Memory B cell (primary cell): ENCODE measurements around the gene TENM3.

Source experiments
- ATAC-seq: fragments of 150-1000 bp; cut with Tn5 transposase; 2 replicates; pipeline ENCODE4 v1.10.0; 2021; ENCODE audit warnings: low read depth, mild to moderate bottlenecking, moderate library complexity
- DNase-seq, 2 donors: peaks; one replicate each; pipeline ENCODE4 v3.0.0; 2022; ENCODE audit warnings: low spot score in 2 of 2
- H3K27ac Mint-ChIP-seq: one replicate; pipeline ENCODE4 v1.8.0; 2022; ENCODE audit warnings: mild to moderate bottlenecking, moderate library complexity, mixed read lengths
- H3K27me3 Mint-ChIP-seq: one replicate; pipeline ENCODE4 v1.8.0; 2022; ENCODE audit warnings: mixed read lengths
- H3K36me3 Mint-ChIP-seq: one replicate; pipeline ENCODE4 v1.8.0; 2022; ENCODE audit warnings: mild to moderate bottlenecking, mixed read lengths
- H3K4me1 Mint-ChIP-seq: one replicate; pipeline ENCODE4 v1.8.0; 2022; ENCODE audit warnings: mixed read lengths
- H3K4me3 Mint-ChIP-seq: one replicate; pipeline ENCODE4 v1.8.0; 2022; ENCODE audit warnings: mild to moderate bottlenecking, moderate library complexity, mixed read lengths
- H3K9me3 Mint-ChIP-seq: one replicate; pipeline ENCODE4 v1.8.0; 2022; ENCODE audit warnings: mixed read lengths

Gene TENM3

DNA sequence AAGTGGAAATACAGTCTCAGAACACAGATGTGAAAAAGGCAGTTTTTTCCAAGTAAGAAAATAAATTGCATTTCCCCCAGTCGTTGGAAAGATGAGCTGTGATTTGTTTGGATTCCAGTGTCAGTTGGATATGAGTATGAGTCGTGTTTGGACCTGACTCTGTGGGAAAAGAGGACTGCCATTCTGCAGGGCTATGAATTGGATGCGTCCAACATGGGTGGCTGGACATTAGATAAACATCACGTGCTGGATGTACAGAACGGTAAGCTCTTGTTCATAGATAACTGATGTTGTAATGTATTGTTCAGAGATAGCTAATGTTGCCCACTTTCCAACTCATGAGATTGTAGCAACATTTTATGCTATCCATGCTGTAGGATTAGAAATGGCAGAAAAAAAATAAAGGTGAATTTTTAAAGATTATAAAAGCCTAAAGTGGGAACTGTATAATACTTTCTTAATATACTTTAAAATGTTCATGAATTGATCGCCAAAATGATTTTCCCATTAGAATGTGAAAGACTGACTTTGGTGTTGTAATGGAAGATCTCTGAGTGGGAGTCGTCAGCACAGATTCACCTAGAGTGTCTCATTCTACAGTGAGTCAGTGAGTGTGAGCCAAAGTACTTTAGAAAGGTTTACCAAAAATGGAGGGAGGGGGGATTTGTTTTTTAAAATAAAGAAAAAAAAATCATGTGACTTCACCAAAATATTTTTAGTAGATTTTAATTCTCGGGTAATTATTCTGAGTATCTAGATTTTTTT, 495.3 kb downstream of the TENM3 start:
- H3K4me1 Mint-ChIP-seq: no peaks in the 10 kb centered on the region
- H3K27me3 Mint-ChIP-seq: peaks cover 1% of the 10 kb centered on the region
- no peak for ATAC-seq
- no peak overlapping the region for H3K4me3 Mint-ChIP-seq
- no peak overlapping the region for H3K27ac Mint-ChIP-seq
- no peaks in the 10 kb centered on the region for H3K9me3 Mint-ChIP-seq
- no peaks in the 10 kb centered on the region for H3K36me3 Mint-ChIP-seq
- DNase-seq: no peak

DNA sequence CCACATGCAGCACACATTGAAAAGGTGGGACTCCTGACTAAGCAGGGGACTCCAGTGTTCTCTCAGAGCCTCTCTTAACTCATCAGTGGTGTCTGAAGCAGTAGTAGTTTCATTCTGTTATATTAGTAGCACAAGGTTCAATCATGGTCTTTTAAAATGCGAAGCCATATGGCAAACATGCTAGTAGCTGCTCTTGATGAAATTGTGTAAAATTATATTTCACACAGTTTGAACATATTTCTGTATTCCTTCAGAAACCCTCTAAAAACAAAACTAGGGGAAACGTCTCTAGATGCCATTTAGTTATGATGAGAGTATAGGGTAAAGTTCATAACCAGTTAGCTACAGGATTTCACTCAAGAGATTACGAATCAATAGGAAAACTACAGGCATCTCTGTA, 497.1 kb downstream of the TENM3 start:
- Mint-ChIP-seq H3K4me1 (no peaks in the 10 kb centered on the region), H3K27ac (no peak overlapping the region), H3K36me3 (no peaks in the 10 kb centered on the region), H3K27me3 (peaks cover 1% of the 10 kb centered on the region), H3K4me3 (no peak overlapping the region), H3K9me3 (peaks cover 1% of the 10 kb centered on the region)
- no peak for DNase-seq
- ATAC-seq: no peak

DNA sequence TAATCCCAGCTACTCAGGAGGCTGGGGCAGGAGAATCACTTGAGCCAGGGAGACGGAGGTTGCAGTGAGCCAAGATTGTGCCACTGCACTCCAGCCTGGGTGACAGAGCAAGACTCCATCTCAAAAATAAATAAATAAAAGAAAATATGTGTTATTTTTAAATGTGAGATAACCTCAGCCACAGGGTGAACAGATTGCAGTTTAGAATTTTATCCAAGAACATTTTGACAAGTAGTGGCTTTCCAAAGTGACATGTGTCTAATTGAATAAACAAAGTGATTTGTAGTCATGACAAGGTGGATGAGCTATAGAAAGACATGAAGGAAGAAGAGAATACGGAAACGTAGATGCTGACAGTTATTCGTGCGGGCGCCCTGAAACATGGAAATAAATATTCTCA, 497.9 kb downstream of the TENM3 start:
- Mint-ChIP-seq H3K9me3 (peaks cover 2% of the 10 kb centered on the region), H3K27me3 (peaks cover 1% of the 10 kb centered on the region), H3K36me3 (no peaks in the 10 kb centered on the region), H3K27ac (no peak overlapping the region), H3K4me1 (no peaks in the 10 kb centered on the region), H3K4me3 (no peak overlapping the region)
- ATAC-seq (no peak), DNase-seq (no peak)

DNA sequence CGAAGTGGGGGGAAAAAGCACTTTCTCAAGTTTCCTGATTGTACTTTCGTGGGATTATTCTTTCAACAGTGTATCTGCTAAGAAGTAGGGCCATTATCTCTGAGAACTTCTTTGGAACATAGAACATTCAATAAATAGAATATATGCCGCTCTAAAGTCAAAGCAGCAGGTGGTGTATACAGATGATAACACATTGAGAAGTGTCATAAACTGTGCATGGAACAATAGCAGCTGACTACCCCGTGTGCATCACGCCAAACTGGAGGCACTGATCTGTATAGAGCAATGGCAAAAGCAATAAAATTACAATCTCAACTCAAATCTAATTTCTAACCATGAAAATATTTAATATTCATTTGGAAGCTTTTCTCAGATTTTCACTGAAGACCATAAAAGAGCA, 498.7 kb downstream of the TENM3 start:
- Mint-ChIP-seq H3K4me1 (no peaks in the 10 kb centered on the region), H3K4me3 (no peak overlapping the region), H3K27me3 (peaks cover 1% of the 10 kb centered on the region), H3K36me3 (no peaks in the 10 kb centered on the region), H3K9me3 (peaks cover 4% of the 10 kb centered on the region), H3K27ac (no peak overlapping the region)
- no peak for DNase-seq
- no peak for ATAC-seq

DNA sequence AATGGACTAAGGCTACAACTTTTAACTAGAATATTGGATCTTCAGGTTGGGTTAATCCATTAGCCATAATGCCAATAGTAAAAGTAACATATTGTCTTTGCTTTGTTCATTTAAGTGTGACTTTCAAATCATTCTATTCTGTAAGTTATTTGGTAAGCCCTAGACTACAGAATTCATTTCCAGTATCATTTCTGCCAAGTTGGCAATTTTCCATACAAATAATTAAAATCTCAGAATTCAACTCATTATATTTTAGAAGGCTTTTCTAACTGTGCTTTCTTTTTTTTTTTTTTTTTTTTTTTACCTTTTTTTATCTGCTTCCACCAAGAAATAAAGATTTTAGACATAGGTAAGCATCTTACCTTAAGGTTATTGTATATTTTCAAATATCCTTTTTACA, 500.6 kb downstream of the TENM3 start:
- H3K4me3 Mint-ChIP-seq: no peak overlapping the region
- DNase-seq: no peak
- no peak for ATAC-seq
- H3K4me1 Mint-ChIP-seq: no peaks in the 10 kb centered on the region
- H3K9me3 Mint-ChIP-seq: peaks cover 4% of the 10 kb centered on the region
- H3K27me3 Mint-ChIP-seq: no peaks in the 10 kb centered on the region
- H3K27ac Mint-ChIP-seq: no peak overlapping the region
- no peaks in the 10 kb centered on the region for H3K36me3 Mint-ChIP-seq

DNA sequence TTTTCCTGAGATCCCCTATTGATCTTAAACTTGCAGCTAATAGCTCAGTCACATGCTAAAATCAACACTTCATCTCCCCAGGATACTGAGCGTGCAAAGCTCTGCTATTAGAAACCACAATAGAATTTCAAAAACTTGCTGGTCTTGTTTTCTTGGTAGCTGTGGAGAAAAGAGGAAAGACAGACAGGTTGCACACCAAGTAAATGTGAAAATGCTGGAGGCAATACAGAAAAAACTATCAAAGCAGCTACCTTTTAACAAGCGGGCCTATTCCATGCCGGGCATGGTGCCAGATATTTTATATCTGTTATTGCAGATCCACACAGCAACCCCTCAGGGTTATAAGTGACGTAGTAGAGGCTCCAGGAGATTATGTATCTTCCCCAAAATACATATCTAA, 502.0 kb downstream of the TENM3 start:
- ATAC-seq (no peak), DNase-seq (no peak)
- H3K36me3 Mint-ChIP-seq: no peaks in the 10 kb centered on the region
- H3K4me3 Mint-ChIP-seq: no peak overlapping the region
- H3K9me3 Mint-ChIP-seq: peaks cover 4% of the 10 kb centered on the region
- no peaks in the 10 kb centered on the region for H3K4me1 Mint-ChIP-seq
- no peak overlapping the region for H3K27ac Mint-ChIP-seq
- no peaks in the 10 kb centered on the region for H3K27me3 Mint-ChIP-seq

DNA sequence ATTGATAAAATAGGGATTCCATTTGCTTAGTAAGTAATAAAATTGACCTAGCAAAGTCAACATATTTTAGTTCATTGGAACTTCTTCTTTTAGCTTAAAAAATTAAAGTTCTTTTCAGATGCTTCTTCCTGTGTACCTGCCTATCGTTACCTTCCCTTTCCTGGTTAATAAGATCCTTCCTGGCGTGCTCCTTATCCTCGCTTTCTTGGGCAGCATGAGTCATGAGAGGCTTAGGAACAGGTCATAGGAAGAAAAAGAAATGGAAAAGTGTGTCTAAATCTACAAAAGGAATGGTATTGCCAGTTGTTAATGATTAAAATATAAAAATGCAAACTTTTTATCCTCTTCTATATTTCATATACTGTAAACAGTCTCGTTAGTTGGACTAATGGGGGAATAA, 503.7 kb downstream of the TENM3 start:
- Mint-ChIP-seq H3K36me3 (no peaks in the 10 kb centered on the region), H3K4me1 (no peaks in the 10 kb centered on the region), H3K9me3 (peaks cover 4% of the 10 kb centered on the region), H3K4me3 (no peak overlapping the region), H3K27ac (no peak overlapping the region), H3K27me3 (peaks cover 2% of the 10 kb centered on the region)
- ATAC-seq: no peak
- DNase-seq: no peak

DNA sequence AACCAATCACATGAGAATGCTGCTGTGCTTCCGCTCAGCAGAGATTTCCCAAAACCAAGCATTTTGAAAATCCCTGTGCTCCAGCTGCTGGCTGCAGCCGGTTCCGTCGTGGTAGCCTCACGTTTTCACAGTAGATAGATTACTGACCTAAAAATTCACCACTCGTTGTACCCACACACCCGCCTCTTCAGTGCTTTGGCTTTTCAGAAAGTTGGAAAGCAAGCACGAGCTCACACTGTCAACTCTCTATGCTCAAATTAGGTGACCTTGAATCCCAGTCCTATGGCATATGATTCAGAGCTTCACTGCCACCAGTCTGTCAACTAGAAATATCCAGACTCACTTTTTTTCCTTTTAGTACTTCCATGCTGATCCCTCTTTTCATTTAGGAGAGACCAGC, 505.1 kb downstream of the TENM3 start:
- Mint-ChIP-seq H3K36me3 (no peaks in the 10 kb centered on the region), H3K27me3 (peaks cover 2% of the 10 kb centered on the region)

DNA sequence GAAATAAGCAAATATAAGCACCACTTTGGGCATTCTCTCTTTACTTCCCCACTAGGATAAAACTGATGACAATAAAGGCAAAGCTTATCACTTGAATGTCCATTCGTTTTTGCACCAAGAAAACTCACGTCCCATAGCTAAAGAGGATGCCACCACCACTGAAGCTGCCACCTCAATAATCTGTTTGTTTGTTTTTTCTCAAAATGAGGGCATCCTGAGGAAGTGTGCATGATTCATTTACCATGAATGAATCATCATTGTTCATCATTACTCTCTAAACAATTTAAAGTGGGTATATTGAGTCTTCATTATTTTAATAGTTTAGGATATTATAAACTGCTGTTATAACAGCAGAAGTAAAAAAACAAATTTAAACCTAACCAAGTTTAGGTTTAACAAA, 505.7 kb downstream of the TENM3 start:
- Mint-ChIP-seq H3K4me1 (no peaks in the 10 kb centered on the region), H3K9me3 (peaks cover 4% of the 10 kb centered on the region), H3K4me3 (no peak overlapping the region), H3K27ac (no peak overlapping the region), H3K27me3 (peaks cover 2% of the 10 kb centered on the region), H3K36me3 (no peaks in the 10 kb centered on the region)
- no peak for DNase-seq
- ATAC-seq: no peak

More for the DNA sequence above, 505.1 kb downstream of the TENM3 start:
- Mint-ChIP-seq H3K4me3 (no peak overlapping the region), H3K9me3 (peaks cover 4% of the 10 kb centered on the region), H3K4me1 (no peaks in the 10 kb centered on the region), H3K27ac (no peak overlapping the region)
- DNase-seq (no peak), ATAC-seq (no peak)

DNA sequence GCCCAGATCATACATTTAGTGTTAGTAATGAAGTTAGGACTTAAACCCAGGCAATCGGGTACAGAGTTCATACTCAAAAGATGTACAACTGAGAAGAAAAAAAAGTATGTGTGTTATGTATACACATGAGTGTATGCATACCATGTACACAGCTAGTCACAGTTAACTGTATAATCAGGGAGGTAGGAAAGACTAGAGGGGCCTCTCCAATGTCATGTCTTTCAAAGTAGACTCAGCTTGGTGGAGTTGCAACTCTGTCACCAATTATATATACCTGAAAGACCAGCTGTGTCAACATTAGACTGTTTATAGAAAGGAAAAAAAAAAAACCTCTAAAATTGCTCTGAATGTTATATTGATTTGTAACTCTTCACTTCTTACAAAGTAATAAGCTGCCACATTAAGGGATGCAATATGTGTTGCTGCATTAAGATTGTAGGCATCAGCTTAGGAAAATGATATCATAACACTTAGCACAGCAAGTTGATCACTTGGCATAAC, 506.5 kb downstream of the TENM3 start:
- Mint-ChIP-seq H3K36me3 (no peaks in the 10 kb centered on the region), H3K9me3 (peaks cover 4% of the 10 kb centered on the region), H3K27me3 (peaks cover 2% of the 10 kb centered on the region), H3K4me1 (no peaks in the 10 kb centered on the region), H3K4me3 (no peak overlapping the region), H3K27ac (no peak overlapping the region)
- no peak for ATAC-seq
- DNase-seq: no peak

DNA sequence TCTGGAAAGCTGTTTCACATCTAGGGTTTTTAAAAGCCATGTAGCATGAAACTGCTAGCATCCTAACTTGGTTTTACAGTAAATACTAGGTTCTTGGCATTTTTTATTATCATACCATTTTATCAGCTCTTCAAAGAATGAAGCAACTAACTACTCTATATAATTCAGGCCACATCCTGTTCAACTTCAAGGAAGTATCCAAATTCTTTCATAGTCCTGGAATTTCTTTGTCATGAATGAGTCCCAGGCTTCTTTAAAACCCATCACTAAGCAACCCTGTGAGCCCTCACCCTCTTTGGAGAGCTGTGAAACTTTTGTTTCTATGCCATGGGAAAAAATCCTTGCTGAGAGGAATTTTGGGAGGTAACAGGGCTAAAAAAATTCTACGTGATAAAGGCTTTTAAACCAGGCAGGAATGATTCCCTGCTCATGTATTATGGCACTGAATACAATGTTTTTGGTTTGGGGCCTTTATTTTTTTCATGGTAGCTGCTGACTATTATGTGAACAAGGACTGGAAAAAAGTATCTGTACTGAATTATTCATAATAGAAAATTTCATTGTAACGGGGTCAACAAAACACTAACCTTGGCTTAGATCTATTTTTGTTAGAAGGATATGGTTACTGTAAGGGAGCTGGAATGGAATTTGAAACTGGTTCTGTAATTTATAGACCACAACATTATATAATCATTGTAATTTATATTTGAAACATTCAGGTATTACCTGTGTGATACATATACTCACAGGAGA, 509.1 kb downstream of the TENM3 start:
- Mint-ChIP-seq H3K9me3 (no peaks in the 10 kb centered on the region), H3K36me3 (no peaks in the 10 kb centered on the region), H3K27me3 (peaks cover 4% of the 10 kb centered on the region), H3K27ac (no peak overlapping the region), H3K4me3 (no peak overlapping the region), H3K4me1 (no peaks in the 10 kb centered on the region)
- DNase-seq: no peak
- ATAC-seq: no peak

DNA sequence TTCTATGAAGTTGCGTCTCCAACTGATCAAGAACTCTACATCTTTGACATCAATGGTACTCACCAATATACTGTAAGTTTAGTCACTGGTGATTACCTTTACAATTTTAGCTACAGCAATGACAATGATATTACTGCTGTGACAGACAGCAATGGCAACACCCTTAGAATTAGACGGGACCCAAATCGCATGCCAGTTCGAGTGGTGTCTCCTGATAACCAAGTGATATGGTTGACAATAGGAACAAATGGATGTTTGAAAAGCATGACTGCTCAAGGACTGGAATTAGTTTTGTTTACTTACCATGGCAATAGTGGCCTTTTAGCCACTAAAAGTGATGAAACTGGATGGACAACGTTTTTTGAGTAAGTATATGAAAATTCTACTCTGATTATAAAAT, 511.7 kb downstream of the TENM3 start:
- H3K36me3 Mint-ChIP-seq: no peaks in the 10 kb centered on the region
- H3K4me3 Mint-ChIP-seq: no peak overlapping the region
- H3K4me1 Mint-ChIP-seq: no peaks in the 10 kb centered on the region
- H3K27me3 Mint-ChIP-seq: peaks cover 4% of the 10 kb centered on the region
- DNase-seq (no peak), ATAC-seq (no peak)
- H3K27ac Mint-ChIP-seq: no peak overlapping the region
- H3K9me3 Mint-ChIP-seq: no peaks in the 10 kb centered on the region

DNA sequence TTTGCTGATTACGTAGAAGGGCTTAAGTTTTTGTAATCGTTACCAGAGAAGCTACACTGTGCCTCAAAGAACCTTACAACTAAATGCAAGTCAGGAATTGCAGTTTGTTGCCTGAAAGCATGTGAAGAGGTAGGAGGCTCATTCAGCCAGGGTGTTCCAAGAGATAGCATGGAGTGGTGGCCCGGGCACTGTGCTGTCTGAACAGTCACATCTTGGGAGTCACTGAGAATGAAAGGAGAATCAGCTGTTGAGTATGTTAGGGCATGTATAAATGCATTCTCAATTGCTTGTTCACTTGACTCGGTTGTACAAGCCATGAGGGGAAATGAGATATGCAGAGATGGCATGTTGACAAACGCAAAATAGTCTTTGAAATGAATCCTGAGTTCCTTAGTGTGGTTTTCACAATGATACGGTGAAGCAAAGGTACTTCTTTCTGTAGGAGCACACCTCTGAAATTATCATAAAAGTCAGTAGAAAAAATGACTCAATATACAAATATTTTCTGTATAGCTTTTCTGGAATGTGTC, 513.0 kb downstream of the TENM3 start:
- Mint-ChIP-seq H3K9me3 (no peaks in the 10 kb centered on the region), H3K36me3 (no peaks in the 10 kb centered on the region), H3K4me1 (no peaks in the 10 kb centered on the region), H3K27me3 (peaks cover 4% of the 10 kb centered on the region), H3K4me3 (no peak overlapping the region), H3K27ac (no peak overlapping the region)
- DNase-seq (no peak), ATAC-seq (no peak)

DNA sequence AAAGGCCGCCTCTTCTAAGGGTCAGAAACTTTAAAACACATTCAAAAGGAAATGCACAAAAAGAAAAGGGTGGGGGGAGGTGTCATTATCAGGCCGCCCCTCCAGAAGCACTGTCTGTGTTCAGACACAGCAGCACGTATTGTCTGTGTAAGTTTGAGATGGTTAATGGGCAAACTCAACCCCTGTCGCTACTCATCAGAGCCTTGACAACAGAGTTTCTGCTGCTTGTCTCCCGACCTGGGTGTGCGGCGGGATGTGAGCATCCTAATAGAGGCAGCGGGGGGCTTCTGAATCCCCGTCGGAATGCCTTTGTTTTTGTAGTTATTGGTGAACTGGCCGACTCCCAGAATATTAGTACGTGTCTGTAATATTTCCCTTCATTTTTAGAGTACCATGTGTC, 515.1 kb downstream of the TENM3 start:
- Mint-ChIP-seq H3K27ac (no peak overlapping the region), H3K4me3 (no peak overlapping the region), H3K4me1 (no peaks in the 10 kb centered on the region), H3K27me3 (peaks cover 2% of the 10 kb centered on the region), H3K36me3 (no peaks in the 10 kb centered on the region), H3K9me3 (no peaks in the 10 kb centered on the region)
- DNase-seq (no peak), ATAC-seq (no peak)
